GM19463 (cell line): ENCODE measurements around the gene HCFC1.
A peak's percentile ranks its signal among the peaks of the same experiment; 100 is the strongest.

Source experiments
- ATAC-seq: cut with Tn5 transposase; IDR thresholded peaks from one replicate; pipeline ENCODE4 v1.9.1; 2021; ENCODE audit warnings: mild to moderate bottlenecking, moderate library complexity; ENCODE audit not compliant: unreplicated experiment

Gene HCFC1

DNA sequence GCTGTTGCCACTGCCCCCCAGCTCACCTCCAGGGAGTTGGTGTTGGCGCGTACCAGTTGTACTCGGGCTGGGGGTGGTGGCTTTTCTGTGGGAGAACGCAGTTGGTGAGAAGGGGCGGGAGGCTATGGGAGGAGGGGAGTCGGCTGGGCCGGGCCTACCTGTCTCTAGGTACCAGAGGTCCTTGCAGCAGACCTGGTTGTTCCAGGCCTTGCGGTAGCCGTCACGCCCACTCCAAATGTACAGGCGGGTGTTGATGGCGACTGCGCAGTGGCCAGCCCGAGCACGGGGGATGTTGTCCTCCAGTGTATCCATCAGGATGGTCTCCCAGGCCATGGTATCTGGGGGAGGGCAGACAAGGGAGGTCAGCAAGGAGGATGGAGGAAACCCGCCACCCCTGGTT, 11.5 kb downstream of the HCFC1 start:
- ATAC-seq: no peak

DNA sequence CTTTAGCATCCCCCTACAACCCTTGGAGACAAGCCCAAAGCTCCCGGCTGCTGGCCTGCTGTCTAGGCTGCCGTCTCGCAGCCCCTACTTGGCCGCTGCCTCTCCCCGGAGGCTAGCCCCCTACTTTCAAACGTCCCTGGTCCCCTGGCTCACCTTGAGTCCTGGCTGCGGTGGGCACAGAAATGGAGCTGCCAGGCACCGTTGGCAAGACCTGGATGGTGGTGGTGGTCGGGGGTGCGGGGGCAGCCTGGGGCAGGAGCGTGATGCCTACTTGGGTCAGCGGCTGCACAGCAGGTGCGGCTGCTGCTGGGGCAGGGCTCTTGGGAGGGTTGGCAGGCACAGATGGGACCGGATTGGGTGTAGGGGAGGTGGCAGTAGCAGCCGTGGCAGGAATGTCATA, 12.0 kb downstream of the HCFC1 start:
- no peak for ATAC-seq

DNA sequence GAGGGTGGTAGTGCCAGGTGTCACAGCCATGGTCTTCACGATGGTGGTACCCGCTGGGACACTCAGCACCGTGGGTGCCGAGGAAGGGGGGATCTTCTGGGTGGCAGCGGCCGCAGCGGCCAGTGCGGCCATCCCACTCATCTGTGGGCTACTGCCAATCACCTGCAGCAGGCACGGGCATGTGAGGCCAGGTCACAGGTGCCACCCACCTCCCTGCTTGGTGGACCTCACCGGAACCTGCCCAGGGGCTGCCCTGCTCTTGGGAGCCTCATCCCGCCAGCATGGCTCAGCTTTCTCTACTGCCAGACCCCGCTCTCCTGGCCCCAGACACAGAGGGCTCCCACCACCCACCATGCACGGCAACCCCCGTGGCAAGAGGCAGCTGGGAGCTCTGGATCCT, 13.0 kb downstream of the HCFC1 start:
- ATAC-seq: no peak

DNA sequence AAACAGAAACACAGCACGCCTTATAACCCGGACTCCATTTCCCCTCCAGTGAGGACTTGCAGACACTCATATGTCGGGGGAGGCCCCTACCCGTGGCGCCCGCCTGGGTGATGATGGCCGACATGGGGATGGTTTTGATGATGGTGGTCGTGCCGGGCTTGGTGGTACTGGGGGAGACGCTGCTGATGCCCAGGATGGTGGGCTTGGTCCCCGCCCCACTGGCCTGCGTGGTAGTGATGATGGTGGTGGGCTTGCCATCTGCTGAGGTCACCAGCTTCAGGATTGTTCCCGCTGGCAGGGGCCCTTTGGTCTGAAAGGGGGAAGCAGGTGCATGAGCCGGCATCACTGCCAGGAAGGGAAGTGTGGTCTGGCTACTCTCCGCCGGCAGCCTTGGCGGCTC, 14.4 kb downstream of the HCFC1 start:
- no peak for ATAC-seq

DNA sequence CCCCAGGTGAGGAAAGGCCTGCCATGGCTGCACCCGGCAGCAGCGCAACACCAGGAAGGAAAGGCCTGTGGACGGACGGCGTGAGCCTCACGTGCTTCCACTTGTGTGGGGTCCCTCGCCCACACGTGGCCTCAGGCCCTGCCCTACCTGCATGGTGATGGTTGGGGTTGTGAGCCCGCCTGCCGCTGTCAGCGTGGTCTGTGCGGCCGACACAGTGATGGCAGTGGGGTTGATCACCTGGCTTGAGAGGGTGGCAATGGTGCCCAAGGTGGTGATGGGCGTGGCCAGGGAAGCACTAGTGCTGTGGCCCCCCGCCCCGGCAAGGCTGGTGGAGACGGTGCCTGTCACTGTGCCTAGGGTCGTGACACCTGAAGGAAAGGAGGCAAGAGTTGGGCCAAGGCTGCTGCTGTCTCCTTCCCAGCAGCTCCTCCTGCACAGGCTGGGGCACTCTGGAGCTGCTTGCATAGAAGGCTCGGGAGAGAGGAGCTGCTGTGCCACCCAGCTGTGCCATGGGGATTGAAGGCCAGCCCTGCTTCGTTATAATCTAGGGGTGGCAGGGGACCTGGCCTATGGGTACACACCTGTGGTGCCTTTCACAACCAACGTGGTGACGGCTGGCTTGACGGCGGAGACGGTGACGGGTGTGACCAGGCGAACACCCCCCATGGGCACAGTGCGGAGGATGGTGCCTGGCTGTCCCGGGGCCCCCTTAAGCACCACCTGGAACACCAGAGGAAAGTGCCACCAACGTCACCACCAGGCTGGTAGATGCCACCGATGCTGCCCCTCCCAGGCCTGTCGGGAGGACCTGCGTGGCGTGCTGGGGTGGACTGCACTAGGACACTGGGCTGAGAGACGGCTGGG, 15.3 kb downstream of the HCFC1 start:
- no peak for ATAC-seq

DNA sequence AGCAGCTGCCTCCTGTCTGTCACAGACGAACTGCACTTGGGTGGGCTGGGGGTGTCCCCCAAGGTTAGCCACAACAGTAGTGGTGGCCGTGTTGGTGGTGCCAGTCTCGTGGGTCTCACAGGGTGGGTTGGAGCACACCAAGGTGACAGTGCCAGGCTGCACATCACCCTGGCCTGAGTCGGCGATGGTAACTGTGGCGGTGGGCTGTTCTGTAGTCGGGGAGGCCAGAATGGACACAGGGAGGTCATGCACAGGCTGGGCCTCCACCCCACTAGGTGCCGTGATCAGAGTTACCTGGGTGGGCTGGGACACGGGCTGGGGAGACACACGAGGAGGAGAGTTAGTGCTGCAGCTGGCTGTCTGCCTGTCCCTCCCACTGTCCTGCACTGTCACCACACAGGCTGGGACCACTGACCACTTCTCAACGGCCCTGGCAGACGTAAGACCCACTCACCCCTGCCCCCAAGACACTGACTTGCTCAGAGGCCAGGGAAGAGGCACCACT, 16.3 kb downstream of the HCFC1 start:
- no peak for ATAC-seq

DNA sequence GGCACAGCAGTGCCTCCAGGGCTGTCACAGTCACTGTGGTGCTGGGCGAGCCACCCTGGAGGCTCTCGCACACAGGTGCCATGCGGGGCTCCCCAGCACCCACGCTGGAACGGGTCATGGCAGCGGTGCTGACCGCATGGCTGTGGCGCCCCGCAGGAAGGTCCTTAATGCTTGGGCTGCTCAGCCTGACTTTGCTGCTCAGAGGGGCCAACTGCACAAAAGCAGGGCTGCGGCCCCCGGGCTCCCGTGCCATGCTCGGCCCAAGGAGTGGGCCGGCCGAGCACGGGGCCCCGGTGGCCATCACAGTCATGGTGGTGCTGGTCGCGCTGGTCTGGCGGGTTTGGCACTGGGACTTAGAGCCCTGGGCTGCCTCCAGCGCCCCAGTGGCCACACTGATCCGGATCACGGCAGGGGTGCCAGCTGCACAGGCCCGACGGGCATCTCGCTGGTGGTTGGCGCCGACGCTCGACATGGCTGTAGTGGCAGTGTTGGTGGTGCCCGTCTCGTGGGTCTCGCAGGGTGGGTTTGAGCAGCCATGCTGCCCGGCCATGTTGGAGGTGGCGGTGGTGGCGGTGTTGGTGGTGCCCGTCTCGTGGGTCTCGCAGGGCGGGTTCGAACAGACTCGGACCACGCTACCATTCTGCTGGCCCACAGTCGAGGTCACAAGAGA, 16.9 kb downstream of the HCFC1 start:
- ATAC-seq: no peak

DNA sequence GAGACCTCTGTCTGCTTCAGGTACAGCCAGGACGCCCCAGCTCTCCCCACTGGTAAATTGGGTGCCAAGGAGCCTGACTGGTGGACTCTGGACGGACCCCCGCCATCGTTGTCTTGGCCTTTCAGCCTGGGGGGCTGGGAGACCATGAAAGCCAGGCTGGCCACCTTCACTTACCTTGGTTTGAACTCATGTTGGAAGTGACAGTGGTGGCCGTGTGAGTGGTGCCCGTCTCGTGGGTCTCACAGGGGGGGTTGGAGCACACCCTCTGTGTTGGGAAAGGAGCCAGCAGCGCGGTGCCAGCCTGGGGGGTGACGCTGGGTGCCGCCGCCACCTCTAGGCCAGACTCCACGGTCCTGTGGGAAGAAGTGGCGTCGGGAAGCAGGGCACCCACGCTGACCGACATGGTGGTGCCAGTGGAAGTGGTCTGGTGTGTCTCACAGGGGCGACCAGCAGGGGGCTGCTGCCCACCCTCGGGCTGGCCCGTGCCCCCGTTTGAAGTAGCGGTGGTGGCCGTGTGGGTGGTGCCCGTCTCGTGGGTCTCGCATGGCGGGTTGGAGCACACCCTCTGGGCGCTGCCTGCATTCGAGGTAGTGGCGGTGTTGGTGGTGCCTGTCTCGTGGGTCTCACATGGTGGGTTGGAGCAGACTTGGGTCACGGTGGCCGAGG, 17.6 kb downstream of the HCFC1 start:
- ATAC-seq: no peak

DNA sequence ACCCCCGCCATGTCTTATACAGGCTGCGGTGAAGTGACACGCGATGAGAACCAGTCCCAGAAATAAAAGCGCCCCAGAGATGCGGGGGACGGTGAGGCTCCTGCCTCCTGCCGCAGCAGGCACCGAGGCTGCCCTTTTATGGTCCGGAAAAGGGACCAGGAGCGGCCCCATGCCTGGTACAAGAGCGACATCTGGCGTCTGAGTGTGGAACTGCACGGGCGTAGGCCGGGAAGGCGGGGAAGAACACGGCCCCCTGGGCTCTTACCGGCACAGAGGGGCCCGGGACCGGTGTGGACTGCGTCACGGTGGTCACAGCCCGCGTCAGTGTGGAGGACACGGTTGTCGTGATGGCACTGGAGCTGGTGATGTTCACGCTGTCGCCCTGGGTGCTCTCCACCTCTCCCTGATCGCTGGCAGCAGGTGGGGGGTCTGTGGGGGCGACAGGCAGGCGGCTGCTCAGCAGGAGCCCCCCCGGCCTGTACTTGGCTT, 18.2 kb downstream of the HCFC1 start:
- ATAC-seq: peak; percentile 69

DNA sequence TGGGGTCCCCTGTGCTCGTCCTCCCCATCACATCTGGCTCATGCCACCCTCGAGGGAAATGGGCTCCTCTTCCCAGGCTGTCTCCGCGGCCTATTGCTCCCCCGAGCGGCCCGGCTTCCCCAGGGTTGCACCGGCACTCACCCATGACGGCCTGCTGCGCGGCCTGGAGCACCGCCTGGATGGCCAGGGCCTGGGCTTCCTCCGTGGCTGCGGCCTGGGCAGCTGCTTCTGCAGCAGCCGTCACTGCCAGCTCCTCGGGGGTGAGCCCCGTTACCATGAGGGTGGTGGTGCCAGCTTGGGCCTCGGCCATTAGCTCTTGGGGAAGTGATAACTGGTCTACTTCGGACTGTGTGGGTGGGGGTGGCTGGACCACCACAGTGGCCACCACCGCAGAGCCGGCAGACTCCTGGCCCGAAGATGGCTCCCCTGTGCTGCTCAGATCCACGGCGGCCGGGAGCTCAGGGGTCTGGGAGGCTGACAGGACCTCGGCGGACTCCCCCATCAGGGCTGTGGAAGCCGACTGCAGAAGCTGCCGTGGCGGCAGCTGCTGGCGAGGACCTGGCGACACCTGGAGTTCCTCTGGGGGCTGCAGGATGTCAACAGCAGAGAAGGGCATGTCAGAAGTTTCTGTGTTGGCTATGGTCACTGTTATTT, 19.1 kb downstream of the HCFC1 start:
- no peak for ATAC-seq

DNA sequence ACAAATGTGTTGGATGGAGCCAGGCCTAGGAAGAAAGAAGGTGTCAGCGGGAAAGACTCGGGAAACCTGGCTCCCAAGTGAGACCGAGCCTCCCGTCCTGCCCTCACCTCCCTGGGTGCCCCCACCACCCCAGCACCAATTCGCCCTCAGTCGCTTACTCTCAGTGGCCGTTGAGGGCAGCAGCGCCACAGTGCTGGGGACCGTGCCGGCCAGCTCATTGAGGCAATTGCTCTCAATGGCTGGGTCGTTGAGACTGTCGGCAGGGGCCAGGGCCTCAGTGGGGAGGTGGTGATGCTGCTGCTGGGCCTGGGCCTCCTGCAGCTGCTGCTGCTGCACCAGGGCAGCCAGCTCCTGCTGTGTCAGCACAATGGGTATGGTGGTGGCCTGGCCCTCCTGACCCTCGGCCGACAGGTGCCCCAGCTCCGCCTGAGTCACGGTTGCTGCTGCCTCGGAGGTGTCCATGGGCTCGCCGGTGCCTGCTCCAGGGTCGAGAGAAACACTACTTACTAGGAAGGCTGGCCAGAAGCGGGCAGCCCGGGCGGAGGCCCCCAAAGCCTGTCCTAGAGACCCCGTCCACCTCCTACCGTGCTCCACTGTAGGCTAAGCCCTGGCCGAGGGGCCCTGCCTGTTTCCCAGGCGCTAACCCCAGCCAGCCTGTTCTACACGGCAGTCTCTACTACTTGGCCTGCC, 19.8 kb downstream of the HCFC1 start:
- ATAC-seq: no peak

DNA sequence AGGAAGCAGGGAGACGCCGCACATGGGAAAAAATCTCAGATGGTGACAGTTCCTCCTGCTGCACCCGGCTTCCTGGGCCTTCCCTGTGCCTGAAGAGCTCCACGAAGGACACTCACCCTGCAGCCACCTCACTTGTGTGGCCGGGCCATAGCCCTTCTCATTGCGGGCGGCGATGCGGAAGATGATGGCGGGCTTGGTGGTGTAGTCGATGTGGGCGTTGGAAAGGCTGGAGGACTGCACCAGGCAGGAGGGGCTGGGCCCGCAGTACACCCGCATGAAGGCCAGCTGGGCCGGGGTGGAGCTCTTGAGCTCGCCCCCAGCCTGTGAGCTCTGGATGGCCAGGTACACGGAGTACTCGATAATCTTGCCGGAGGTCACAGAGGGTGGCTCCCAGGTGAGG, 21.5 kb downstream of the HCFC1 start:
- no peak for ATAC-seq

DNA sequence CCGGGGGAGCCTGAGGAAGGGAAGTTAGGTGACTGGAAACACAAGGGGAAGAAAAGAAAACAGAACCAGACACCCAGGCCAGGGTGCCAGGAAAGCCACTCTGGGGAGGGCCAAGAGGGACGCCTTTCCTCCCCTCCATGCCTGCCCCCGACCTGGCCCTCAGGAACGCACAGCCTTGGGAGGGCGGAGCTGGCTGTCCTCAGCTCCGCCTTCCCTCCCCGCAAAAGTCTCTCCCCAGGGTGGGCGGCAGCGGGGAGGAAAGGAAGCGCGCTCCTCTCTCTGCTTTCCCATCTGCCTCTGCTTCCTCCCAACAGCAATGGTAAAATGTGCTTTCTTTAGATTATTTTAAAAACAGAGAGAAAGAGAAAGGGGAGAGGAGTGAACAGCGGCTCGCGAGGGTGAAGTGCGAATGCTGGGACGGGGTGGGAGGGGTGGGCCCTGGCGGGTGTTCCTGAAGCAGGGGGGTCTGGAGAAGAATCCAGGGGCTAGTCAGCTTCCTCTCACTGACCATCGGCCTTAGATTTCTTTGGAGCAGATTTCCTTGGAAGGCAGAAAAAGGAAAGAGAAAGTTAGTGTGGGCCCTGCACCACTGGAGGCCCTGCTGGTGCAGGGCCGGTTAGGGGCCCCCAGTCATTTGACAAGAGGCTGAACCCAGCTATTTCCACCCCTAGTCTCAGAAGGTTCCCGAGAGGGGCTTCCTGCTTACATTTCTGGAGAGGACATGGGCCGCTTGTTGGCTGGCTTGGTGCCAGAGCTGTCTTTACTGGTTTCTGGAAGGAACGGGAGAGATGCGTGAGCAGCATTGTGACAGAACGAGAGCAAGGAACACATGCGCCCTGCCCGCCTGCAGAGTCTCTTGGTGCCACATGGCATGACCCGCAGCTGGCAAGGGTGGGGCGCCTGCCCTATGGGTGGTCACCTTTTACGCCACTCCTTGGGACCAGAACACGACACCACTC, 22.5 kb downstream of the HCFC1 start:
- ATAC-seq: no peak

DNA sequence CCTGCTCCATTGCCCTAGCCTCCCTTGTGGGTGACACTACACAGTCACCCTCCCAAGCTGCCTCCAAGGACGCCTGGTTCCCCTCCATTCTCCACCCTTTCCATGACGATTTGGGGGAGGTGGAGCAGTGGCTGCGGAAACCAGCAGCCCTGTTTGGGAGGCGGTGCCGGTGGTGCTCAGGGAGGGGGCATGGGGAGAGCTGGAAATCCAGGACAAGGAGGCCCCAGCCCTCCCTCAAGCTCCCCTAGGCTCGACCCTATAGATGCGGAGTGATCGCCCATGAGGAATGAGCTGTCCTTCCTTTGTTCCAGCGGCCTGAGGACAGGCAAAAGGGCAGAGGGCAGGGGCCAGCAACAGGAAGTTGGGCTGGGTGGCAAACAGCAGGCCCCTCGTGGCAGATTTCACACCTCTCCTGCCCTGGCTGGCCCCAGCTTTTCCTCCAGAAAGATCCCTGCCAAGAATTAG, 23.6 kb downstream of the HCFC1 start:
- no peak for ATAC-seq

DNA sequence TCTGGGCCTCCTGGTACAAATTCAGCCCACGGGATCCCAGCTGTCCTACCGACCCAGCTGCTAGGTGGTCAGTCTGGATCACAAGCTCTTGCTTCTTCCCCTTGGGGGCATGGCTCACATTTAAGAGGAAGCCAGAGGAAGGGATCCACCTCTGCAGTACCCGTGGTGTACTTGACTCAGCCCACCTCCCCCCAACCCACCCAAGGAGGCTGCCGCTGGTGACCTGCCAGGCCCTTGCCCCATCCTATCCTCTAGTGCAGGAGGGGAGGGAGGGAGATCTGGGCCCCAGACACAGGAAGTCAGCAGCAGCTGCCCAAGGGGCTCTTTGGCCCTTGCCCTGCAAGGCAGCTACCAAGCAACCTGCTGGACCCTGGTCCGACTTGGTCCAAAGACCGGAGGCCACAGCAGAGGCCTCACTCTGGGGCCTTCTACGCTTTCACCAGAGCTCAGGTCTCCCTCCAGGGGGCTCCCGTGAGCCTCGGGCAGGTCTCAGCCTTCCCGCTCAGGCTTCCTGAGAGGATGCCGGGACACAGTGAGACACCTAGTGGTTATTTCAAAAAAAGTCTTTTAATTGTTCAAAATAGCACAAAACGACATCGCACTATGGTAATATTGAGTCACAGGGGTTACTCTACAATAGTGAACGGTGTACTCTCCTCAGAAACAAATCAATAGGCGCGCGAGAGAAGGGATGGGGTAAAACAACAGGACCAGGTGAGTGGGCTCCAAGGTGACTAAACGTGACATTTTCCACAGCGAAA, 24.4 kb downstream of the HCFC1 start:
- ATAC-seq: peak; percentile 85

DNA sequence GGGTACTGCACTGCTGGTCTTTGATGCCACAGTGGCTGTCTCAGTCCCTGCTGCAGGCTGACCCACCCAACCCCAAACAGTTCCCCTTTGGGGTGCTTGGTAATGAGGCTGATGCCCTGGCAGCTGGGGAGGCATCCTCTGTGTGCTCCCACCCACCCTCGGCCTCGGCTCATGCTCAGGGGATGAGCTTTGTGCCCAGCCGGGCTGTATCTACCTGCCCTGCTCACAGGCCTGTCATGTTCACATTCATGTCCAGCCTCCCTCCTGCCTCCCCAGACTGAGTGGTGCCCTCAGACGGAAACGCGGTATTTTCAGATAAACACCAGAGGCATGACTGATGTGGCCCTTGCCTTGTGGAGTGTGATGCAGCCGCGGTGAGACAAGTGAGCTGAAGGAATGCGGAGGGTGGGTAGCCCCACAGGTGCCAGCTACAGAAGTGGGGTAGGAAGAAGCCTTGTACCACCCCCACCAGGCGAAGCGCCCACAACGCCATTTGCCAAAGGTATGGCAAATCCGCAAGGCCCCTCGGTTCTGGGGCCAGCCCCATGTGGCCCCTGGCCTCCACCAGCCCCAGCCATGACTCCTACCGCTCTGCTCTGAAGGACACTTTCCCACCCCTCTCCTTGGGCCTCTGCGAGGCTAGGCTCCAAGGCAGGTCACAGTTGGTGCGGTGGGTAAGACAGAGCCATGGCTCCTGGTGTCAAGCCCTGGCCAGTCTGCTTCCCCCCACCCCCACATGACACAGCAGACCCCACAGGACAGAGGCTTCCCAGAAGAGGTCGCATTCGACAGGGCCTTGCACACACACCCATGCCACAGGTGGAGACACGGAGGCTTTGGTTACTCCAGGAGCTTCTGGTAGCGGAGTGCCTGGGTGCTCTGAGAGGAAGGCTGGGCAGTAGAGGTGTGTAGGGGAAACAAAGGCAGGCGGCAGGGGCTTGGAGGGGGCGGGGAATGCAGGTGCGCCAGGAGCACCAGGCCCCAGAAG, 25.4 kb downstream of the HCFC1 start:
- no peak for ATAC-seq

DNA sequence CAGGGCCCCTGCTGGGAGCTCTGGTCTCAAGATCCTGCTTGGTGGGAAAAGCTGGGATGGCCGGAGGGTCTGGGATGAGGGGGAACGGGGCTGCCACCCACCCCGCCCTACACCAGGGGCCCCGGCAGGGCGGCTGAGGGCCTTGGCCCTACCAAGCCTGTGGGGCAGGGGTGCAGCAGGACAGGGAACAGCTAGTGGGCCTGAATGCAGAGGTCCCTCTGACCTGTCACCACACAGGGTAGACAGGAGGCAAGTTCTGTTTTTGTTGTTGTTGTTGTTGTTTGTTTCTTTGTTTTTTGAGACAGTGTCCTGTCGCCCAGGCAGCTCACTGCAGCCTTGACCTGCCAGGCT, 26.8 kb downstream of the HCFC1 start:
- peak; percentile 16 for ATAC-seq
